HFF-Myc (cell line): ENCODE measurements around the gene RECQL.
"Not testable (repeated sequence)": the region's sequence is repeated elsewhere in the genome, so short reads cannot be mapped to it uniquely, and the experiment has no call there.

Experiments used
- DNase-seq: peaks from one replicate; pipeline ENCODE4 v3.0.0-alpha.2; 2011; ENCODE audit warnings: low read depth; ENCODE audit errors: extremely low read depth
- H3K4me3 ChIP-seq: replicated peaks from 2 replicates; pipeline ENCODE4 v1.5.1; 2011; ENCODE audit warnings: low read depth, mild to moderate bottlenecking, control low read depth, low read length
- TF ChIP-seq, protein P1 (sequence below): IDR thresholded peaks from 2 replicates; pipeline ENCODE4 v1.5.1; 2012; ENCODE audit warnings: mild to moderate bottlenecking, low read depth, low read length, control low read depth; ENCODE audit errors: missing control alignments

The RECQL gene

DNA sequence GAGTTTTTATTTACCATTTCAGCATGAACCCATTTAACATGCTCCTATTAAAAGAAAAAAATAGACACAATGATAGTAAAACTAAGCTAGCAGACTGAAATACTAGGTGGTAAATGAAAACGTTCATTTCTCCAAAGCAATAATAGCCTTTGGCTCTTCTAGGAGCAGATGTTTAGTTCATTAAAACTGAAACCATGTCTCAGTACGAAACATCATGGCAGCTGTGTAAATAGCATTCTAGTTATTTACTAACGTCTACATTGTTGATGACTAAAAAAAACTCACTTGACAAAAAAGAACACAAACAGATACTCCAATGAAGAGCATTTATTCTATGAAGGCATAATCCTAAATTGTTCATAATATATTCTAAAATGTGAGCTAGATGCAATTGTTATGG is 17.9 kb downstream of the RECQL start:
- no peak overlapping the region for H3K4me3 ChIP-seq
- DNase-seq: no peak
- TF ChIP-seq, protein P1, sequence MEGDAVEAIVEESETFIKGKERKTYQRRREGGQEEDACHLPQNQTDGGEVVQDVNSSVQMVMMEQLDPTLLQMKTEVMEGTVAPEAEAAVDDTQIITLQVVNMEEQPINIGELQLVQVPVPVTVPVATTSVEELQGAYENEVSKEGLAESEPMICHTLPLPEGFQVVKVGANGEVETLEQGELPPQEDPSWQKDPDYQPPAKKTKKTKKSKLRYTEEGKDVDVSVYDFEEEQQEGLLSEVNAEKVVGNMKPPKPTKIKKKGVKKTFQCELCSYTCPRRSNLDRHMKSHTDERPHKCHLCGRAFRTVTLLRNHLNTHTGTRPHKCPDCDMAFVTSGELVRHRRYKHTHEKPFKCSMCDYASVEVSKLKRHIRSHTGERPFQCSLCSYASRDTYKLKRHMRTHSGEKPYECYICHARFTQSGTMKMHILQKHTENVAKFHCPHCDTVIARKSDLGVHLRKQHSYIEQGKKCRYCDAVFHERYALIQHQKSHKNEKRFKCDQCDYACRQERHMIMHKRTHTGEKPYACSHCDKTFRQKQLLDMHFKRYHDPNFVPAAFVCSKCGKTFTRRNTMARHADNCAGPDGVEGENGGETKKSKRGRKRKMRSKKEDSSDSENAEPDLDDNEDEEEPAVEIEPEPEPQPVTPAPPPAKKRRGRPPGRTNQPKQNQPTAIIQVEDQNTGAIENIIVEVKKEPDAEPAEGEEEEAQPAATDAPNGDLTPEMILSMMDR: no peak

DNA sequence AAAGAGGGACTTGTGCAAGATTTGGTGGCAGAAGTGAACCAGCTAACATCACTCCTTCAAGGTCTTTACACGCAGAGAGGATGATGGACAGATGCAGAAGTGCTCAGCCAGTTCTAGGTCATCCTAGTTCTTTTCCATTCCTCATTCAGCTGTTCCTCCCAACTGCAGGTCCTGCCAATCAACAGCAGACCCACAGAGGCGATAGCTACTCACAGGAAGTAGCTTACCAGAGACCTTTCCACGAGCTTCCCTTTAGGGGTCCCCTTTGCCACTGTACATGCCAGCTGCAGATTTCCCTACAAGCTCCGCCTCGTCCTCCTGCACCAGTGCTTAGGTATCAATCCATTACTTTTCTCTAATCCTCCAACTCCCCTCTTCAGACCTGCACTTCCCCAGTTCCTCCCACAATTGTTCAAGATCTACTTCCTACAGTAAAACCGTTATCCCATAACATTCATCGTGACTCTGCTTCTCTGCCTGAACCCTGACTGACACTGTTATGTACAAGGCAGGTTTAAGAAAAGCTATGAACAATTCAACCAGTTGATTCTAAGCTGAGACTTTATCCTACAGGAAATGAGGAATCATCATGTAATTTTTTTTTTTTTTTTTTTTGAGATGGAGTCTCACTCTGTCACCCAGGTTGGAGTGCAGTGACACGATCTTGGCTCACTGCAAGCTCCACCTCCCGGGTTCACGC is 22.5 kb downstream of the RECQL start:
- TF ChIP-seq, protein P1: no peak
- no peak for DNase-seq
- no peak overlapping the region for H3K4me3 ChIP-seq

DNA sequence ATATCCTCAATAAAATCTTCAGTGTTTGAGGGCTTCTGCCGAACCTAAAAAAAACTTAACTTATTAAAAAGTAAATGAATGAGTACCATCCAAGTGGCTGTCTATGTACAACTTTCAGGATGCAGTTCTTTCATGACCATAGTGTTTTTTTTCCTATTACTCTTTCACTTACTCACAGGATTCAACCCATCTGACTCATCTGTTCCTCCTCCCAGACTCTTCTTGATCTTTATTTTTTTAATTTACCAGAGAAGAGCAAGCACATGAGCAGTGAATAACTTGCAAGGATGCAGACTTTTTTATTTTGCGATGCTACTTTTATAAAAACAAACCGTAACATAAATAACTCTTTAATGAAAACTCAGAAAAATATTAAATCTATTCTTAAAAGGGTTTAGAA is 24.5 kb downstream of the RECQL start:
- no peak for DNase-seq
- no peak overlapping the region for H3K4me3 ChIP-seq
- TF ChIP-seq, protein P1: no peak

DNA sequence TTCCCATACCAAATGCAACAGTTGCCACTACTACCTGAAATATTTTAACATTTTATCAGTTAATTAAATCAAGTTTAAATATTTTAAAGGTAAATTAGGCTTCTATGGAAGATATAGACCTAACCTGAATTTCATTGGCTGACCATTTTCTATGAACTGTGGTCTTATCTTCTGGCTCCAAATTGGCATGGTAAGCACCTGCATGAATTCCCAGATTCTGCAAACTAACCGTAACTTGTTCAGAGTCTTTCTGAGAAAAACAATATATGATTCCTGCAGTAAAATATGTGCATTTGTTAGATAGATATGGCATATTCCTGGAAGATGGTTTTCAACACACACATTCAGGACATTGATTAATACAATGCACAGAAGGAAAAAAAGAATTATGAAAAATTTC is 25.9 kb downstream of the RECQL start:
- no peak for DNase-seq
- H3K4me3 ChIP-seq: no peak overlapping the region
- TF ChIP-seq, protein P1: no peak

DNA sequence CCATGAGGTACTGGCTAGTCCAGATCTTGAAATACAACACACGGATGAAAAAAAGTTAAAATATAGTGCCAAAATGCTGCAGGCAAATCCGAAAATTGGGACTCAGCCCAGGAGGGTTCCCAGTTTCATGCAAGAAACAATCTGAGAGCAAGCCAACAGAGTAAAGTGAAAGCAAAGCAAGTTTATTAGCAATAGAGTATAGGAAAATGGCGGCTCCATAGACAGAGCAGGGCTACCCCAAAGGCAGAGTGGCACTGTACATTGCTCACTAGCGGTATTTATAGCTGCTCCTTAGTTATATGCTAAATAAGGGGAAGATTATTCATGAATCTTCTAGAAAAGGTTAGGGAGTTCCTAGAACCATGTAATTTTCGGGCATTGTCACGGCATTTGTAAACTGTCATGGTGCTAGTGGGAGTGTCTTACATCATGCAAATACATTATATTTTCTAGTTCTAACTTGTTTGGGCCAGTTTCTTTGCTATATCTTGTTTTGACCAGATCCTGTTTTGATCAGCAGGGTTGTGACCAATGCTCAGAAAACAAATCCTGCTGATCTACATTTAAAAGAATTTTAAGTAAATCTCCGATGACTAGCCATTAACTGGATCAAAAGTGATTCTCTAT is 29.1 kb downstream of the RECQL start:
- no peak overlapping the region for H3K4me3 ChIP-seq
- DNase-seq: no peak
- TF ChIP-seq, protein P1: no peak

DNA sequence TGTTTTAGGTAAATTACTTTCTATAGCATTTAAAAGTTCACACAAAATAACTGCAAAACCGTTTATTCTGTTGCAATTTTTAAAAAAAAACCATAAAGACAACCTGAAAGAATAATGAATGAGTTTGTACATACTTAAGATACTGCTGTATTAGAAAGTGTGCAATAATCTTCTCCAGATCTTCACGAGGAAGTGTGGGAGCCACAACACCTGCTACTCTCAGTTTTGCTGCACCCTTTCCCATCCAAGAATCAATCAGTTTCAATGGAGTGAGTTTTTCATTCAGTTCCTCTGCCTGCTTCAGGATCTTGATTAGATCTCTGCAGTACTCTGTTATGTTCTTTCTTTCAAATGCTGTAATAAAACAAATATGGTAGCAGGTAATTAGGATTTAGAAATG is 30.1 kb downstream of the RECQL start:
- no peak overlapping the region for H3K4me3 ChIP-seq
- no peak for DNase-seq
- TF ChIP-seq, protein P1: no peak

DNA sequence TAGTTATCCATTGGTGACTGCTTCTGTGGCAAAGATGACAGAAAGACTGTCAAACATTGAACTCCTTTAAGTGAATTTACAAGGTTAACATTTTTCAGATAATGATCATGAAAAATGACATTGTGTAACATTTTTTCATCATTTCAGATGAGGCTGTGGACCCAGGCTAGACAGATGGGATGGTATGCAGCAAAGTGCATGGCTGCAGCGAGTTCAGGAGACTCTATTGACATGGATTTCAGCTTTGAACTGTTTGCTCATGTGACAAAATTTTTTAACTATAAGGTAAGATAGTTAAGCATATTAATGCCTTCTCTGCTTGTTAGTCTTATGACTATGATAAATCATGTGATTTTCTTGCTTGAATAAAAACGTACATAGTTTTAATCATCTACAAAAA is 34.1 kb downstream of the RECQL start:
- not testable (repeated sequence) for H3K4me3 ChIP-seq, DNase-seq
